NCI-H524 treated with DMSO at 0.1 percent for 48 hours (cell line): ENCODE measurements around the gene EPN2.
A peak's percentile ranks its signal among the peaks of the same experiment; 100 is the strongest.

Experiments used
- DNase-seq: peaks from one replicate; lab custom pipeline; 2025; lab: John Stamatoyannopoulos, UW

EPN2 gene

GRCh38 chr17:19239544-19239943 lies 2.4 kb downstream of the EPN2 start:
- DNase-seq, result no peak

- DNase-seq, result no peak
Observed at GRCh38 chr17:19242323-19242722, 5.2 kb downstream of the EPN2 start.

GRCh38 chr17:19242926-19243325 lies 5.8 kb downstream of the EPN2 start:
- DNase-seq, result peak; percentile 37

- no peak for DNase-seq
Observed at GRCh38 chr17:19243838-19244237, 6.7 kb downstream of the EPN2 start.

- no peak for DNase-seq
Observed at GRCh38 chr17:19244357-19244756, 7.2 kb downstream of the EPN2 start.

GRCh38 chr17:19244781-19245180 lies 7.6 kb downstream of the EPN2 start:
- no peak for DNase-seq

- DNase-seq, result peak; percentile 95
Observed at GRCh38 chr17:19247473-19247872, 10.3 kb downstream of the EPN2 start.

GRCh38 chr17:19248151-19248927 lies 11.2 kb downstream of the EPN2 start:
- no peak for DNase-seq

GRCh38 chr17:19248928-19249574 lies 11.9 kb downstream of the EPN2 start:
- DNase-seq, result no peak

- DNase-seq, result no peak
Observed at GRCh38 chr17:19249681-19250080, 12.5 kb downstream of the EPN2 start.

- no peak for DNase-seq
Observed at GRCh38 chr17:19250421-19251173, 13.4 kb downstream of the EPN2 start.

- DNase-seq, result no peak
Observed at GRCh38 chr17:19253112-19253511, 15.9 kb downstream of the EPN2 start.

GRCh38 chr17:19254651-19255050 lies 17.5 kb downstream of the EPN2 start:
- DNase-seq, result no peak

GRCh38 chr17:19255279-19255678 lies 18.1 kb downstream of the EPN2 start:
- no peak for DNase-seq

GRCh38 chr17:19258371-19258770 lies 21.2 kb downstream of the EPN2 start:
- DNase-seq, result no peak

- DNase-seq, result no peak
Observed at GRCh38 chr17:19260958-19261357, 23.8 kb downstream of the EPN2 start.

GRCh38 chr17:19261426-19261825 lies 24.3 kb downstream of the EPN2 start:
- no peak for DNase-seq

GRCh38 chr17:19262650-19263631 lies 25.8 kb downstream of the EPN2 start:
- no peak for DNase-seq

- no peak for DNase-seq
Observed at GRCh38 chr17:19263641-19264051, 26.5 kb downstream of the EPN2 start.

- no peak for DNase-seq
Observed at GRCh38 chr17:19264268-19264667, 27.1 kb downstream of the EPN2 start.

- DNase-seq, result no peak
Observed at GRCh38 chr17:19264681-19265080, 27.5 kb downstream of the EPN2 start.

GRCh38 chr17:19265755-19266154 lies 28.6 kb downstream of the EPN2 start:
- no peak for DNase-seq
